CD8-positive, alpha-beta memory T cell (primary cell): ENCODE data around the gene CSPG4. TPM values are rescaled to one million over a fixed set of nuclear protein-coding genes. Genes with fewer than 3 reads are reported as not detected.

Experiments
- CTCF ChIA-PET: fragments of 350-600 bp; sonication (Branson Sonifier 250); formaldehyde crosslinking; loops from one replicate; lab custom pipeline; 2021; ENCODE audit warnings: antibody characterized with exemption; lab: Charles Lee
- POLR2A ChIA-PET: fragments of 350-600 bp; sonication (Branson Sonifier 250); formaldehyde crosslinking; loops from one replicate; lab custom pipeline; 2021; ENCODE audit warnings: antibody characterized with exemption; lab: Charles Lee
- DNase-seq, 5 donors: peaks; one replicate each; pipeline versions ENCODE4 v3.0.0 to v3.0.0-alpha.2; 2020 to 2022; ENCODE audit warnings: mixed read lengths in 1 of 5
- H3K27ac ChIP-seq: one replicate; pipeline ENCODE4 v1.7.0; 2013; ENCODE audit warnings: low read depth, mild to moderate bottlenecking, low read length, moderate library complexity
- H3K27me3 ChIP-seq: 2 replicates; pipeline ENCODE4 v1.7.0; 2013; ENCODE audit warnings: low read length, mild to moderate bottlenecking; ENCODE audit not compliant: insufficient read depth, poor library complexity, severe bottlenecking
- H3K36me3 ChIP-seq: 2 replicates; pipeline ENCODE4 v1.7.0; 2013; ENCODE audit warnings: mild to moderate bottlenecking, low read length, moderate library complexity; ENCODE audit not compliant: insufficient read depth
- H3K4me1 ChIP-seq: 2 replicates; pipeline ENCODE4 v1.7.0; 2013; ENCODE audit warnings: mild to moderate bottlenecking, low read length, moderate library complexity; ENCODE audit not compliant: insufficient read depth
- H3K4me3 ChIP-seq: 2 replicates; pipeline ENCODE4 v1.7.0; 2013; ENCODE audit warnings: mild to moderate bottlenecking, low read length
- H3K9me3 ChIP-seq: 2 replicates; pipeline ENCODE4 v1.7.0; 2013; ENCODE audit warnings: mild to moderate bottlenecking, low read length
- H3K27ac Mint-ChIP-seq, 8 donors: one replicate each; pipeline ENCODE4 v1.8.0; 2020 to 2021; ENCODE audit warnings: mixed read lengths in 8 of 8, mild to moderate bottlenecking in 6 of 8, inconsistent platforms in 3 of 8, moderate library complexity in 3 of 8
- H3K27me3 Mint-ChIP-seq, 2 donors: one replicate each; pipeline ENCODE4 v1.8.0; 2020 to 2021; ENCODE audit warnings: mixed read lengths in 2 of 2, mild to moderate bottlenecking in 1 of 2, moderate library complexity in 1 of 2
- H3K36me3 Mint-ChIP-seq, 3 donors: one replicate each; pipeline ENCODE4 v1.8.0; 2020 to 2021; ENCODE audit warnings: mixed read lengths in 3 of 3, inconsistent platforms in 1 of 3, mild to moderate bottlenecking in 1 of 3
- H3K4me1 Mint-ChIP-seq, 3 donors: one replicate each; pipeline ENCODE4 v1.8.0; 2020 to 2021; ENCODE audit warnings: mixed read lengths in 3 of 3, inconsistent platforms in 1 of 3, mild to moderate bottlenecking in 1 of 3
- H3K4me3 Mint-ChIP-seq, 7 donors: one replicate each; pipeline ENCODE4 v1.8.0; 2020 to 2021; ENCODE audit warnings: mixed read lengths in 7 of 7, mild to moderate bottlenecking in 6 of 7, moderate library complexity in 4 of 7, inconsistent platforms in 2 of 7
- H3K9me3 Mint-ChIP-seq, 5 donors: one replicate each; pipeline ENCODE4 v1.8.0; 2020 to 2022; ENCODE audit warnings: mixed read lengths in 5 of 5, mild to moderate bottlenecking in 3 of 5, moderate library complexity in 2 of 5, inconsistent platforms in 1 of 5
- polyA plus RNA-seq: library from polyadenylated mRNA; unstranded; fragments of 300-500 nt; fragmentation: Illumina TruSeq; gene quantifications from one replicate; pipeline ENCODE4 v1.2.3, GENCODE V29; 2021
- total RNA-seq, 2 experiments: library from RNA; stranded (reverse); gene quantifications; one replicate each; pipeline ENCODE4 v1.2.3, GENCODE V29; 2021

The CSPG4 gene
- total and polyA plus RNA-seq, 3 experiments from 2014 or later, result not detected

- H3K36me3 Mint-ChIP-seq, result peaks cover 0 to 5% (median 2%) of the 10 kb centered on the region in 3 donors
These were observed 56.3 kb downstream of the CSPG4 start for GRCh38 chr15:75656331-75656730.

GRCh38 chr15:75655931-75656330 lies 56.7 kb downstream of the CSPG4 start:
- DNase-seq, result no peak
- Mint-ChIP-seq H3K4me3 (no peak overlapping the region), H3K4me1 (peaks cover 10 to 22% (median 12%) of the 10 kb centered on the region in 3 donors), H3K9me3 (no peaks in the 10 kb centered on the region), H3K27ac (peak overlapping the region in 2 of 8 donors; percentile 66), H3K27me3 (peaks cover 0 to 2% of the 10 kb centered on the region in 2 donors), H3K36me3 (peaks cover 0 to 5% (median 2%) of the 10 kb centered on the region in 3 donors)
- no peaks in the 10 kb centered on the region for H3K9me3 ChIP-seq
- POLR2A ChIA-PET, result no interaction called here
- peaks cover 10% of the 10 kb centered on the region for H3K4me1 ChIP-seq
- no peak overlapping the region for H3K27ac ChIP-seq
- CTCF ChIA-PET, result no interaction called here
- H3K27me3 ChIP-seq, result no peaks in the 10 kb centered on the region
- no peak overlapping the region for H3K4me3 ChIP-seq
- H3K36me3 ChIP-seq, result no peaks in the 10 kb centered on the region

More at GRCh38 chr15:75656331-75656730, 56.3 kb downstream of the CSPG4 start:
- no peaks in the 10 kb centered on the region for H3K27me3 ChIP-seq
- Mint-ChIP-seq H3K4me3 (no peak overlapping the region), H3K9me3 (no peaks in the 10 kb centered on the region), H3K4me1 (peaks cover 6 to 18% (median 8%) of the 10 kb centered on the region in 3 donors), H3K27ac (peak overlapping the region in 3 of 8 donors; percentile 21 to 91 (median 66)), H3K27me3 (peaks cover 0 to 2% of the 10 kb centered on the region in 2 donors)
- no peak overlapping the region for H3K27ac ChIP-seq
- POLR2A ChIA-PET, result no interaction called here
- H3K4me1 ChIP-seq, result peaks cover 8% of the 10 kb centered on the region
- H3K9me3 ChIP-seq, result no peaks in the 10 kb centered on the region
- H3K4me3 ChIP-seq, result no peak overlapping the region
- H3K36me3 ChIP-seq, result no peaks in the 10 kb centered on the region
- CTCF ChIA-PET, result interaction anchor here (1.0 kb wide), 1 partner anchor 22 kb away, joined by 3 read pairs; no protein-coding TSS in a partner anchor
- no peak for DNase-seq

GRCh38 chr15:75654201-75654907 lies 58.3 kb downstream of the CSPG4 start:
- Histone ChIP-seq H3K36me3 (no peaks in the 10 kb centered on the region), H3K27ac (no peak overlapping the region), H3K4me3 (no peak overlapping the region), H3K27me3 (no peaks in the 10 kb centered on the region), H3K4me1 (peaks cover 10% of the 10 kb centered on the region), H3K9me3 (no peaks in the 10 kb centered on the region)
- Mint-ChIP-seq H3K27ac (peak overlapping the region in 1 of 8 donors; percentile 26), H3K4me1 (peaks cover 19 to 37% (median 24%) of the 10 kb centered on the region in 3 donors), H3K27me3 (peaks cover 0 to 2% of the 10 kb centered on the region in 2 donors), H3K36me3 (peaks cover 0 to 2% (median 0%) of the 10 kb centered on the region in 3 donors), H3K9me3 (no peaks in the 10 kb centered on the region), H3K4me3 (no peak overlapping the region)
- DNase-seq, result no peak
- ChIA-PET CTCF (interaction anchor here (1.4 kb wide), 1 partner anchor 57 kb away, joined by 4 read pairs; no protein-coding TSS in a partner anchor), POLR2A (no interaction called here)

- no peak overlapping the region for H3K4me3 Mint-ChIP-seq
- H3K4me3 ChIP-seq, result no peak overlapping the region
- H3K36me3 Mint-ChIP-seq, result peaks cover 0 to 2% (median 0%) of the 10 kb centered on the region in 3 donors
- peaks cover 0 to 2% of the 10 kb centered on the region in 2 donors for H3K27me3 Mint-ChIP-seq
- CTCF ChIA-PET, result interaction anchor here (1.1 to 1.4 kb wide), 2 partner anchors 11 to 56 kb away, joined by 3 to 4 read pairs; no protein-coding TSS in a partner anchor
- POLR2A ChIA-PET, result no interaction called here
- no peak for DNase-seq
- H3K27ac Mint-ChIP-seq, result peak overlapping the region in 2 of 8 donors; percentile 29 to 87
- peaks cover 24 to 47% (median 25%) of the 10 kb centered on the region in 3 donors for H3K4me1 Mint-ChIP-seq
- H3K27ac ChIP-seq, result no peak overlapping the region
- no peaks in the 10 kb centered on the region for H3K9me3 Mint-ChIP-seq
- H3K4me1 ChIP-seq, result peaks cover 11% of the 10 kb centered on the region
- H3K9me3 ChIP-seq, result no peaks in the 10 kb centered on the region
- no peaks in the 10 kb centered on the region for H3K36me3 ChIP-seq
- no peaks in the 10 kb centered on the region for H3K27me3 ChIP-seq
These were observed 59.2 kb downstream of the CSPG4 start for GRCh38 chr15:75653347-75653913.

DNA sequence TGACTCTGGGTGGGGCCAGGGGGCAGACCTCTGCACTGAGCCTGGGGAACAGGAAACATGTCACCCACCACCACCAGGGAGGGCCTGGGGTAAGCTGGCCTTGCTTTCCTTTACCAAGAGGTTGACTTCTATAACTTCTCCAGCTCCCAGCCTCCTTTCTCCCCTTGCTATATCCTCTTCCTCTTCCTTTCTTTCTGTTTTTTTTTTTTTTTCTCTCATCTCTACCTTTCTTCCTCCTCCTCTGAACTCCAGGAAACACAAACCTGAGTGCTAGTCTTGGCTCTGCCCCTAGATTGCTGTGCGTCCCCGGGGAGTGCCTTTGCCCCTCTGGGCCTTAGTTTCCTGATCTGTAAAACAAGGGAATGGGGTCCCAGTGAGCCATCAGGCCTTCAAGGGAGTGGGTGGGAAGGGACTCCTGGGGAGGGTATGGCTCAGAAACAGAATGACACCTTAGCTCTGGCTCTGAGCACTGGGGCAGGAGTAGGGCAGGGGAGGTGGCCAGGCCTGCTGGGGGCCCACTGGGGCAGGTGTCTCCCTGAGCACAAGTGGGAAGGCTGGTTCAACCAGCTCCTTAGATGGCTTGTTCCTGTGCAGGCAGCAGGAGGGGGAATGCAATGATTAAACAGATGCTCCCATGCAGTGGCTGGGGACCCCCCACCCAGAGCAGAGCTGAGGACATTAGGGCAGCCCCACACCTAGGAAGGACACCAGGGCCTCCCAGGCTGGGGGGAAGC lies 60.7 kb downstream of the CSPG4 start:
- ChIA-PET POLR2A (no interaction called here), CTCF (interaction anchor here (1.2 kb wide), 1 partner anchor 11 kb away, joined by 3 read pairs; no protein-coding TSS in a partner anchor)
- no peak overlapping the region for H3K4me3 ChIP-seq
- H3K27me3 ChIP-seq, result no peaks in the 10 kb centered on the region
- no peaks in the 10 kb centered on the region for H3K27me3 Mint-ChIP-seq
- peaks cover 26 to 53% (median 28%) of the 10 kb centered on the region in 3 donors for H3K4me1 Mint-ChIP-seq
- peak overlapping the region; percentile 64 for H3K27ac ChIP-seq
- no peaks in the 10 kb centered on the region for H3K9me3 ChIP-seq
- peaks cover 0 to 4% (median 2%) of the 10 kb centered on the region in 3 donors for H3K36me3 Mint-ChIP-seq
- no peak for DNase-seq
- H3K4me1 ChIP-seq, result peaks cover 17% of the 10 kb centered on the region
- peak overlapping the region in 4 of 7 donors; percentile 11 to 84 (median 56) for H3K4me3 Mint-ChIP-seq
- no peaks in the 10 kb centered on the region for H3K36me3 ChIP-seq
- H3K27ac Mint-ChIP-seq, result peak overlapping the region in 6 of 8 donors; percentile 42 to 96 (median 84)
- no peaks in the 10 kb centered on the region for H3K9me3 Mint-ChIP-seq

- H3K27ac ChIP-seq, result peak overlapping the region; percentile 64
- H3K9me3 ChIP-seq, result no peaks in the 10 kb centered on the region
- H3K4me1 ChIP-seq, result peaks cover 21% of the 10 kb centered on the region
- no peak for DNase-seq
- Mint-ChIP-seq H3K4me1 (peaks cover 34 to 60% (median 34%) of the 10 kb centered on the region in 3 donors), H3K36me3 (peaks cover 0 to 7% (median 1%) of the 10 kb centered on the region in 3 donors), H3K9me3 (no peaks in the 10 kb centered on the region), H3K27ac (peak overlapping the region in 7 of 8 donors; percentile 4 to 96 (median 85)), H3K27me3 (no peaks in the 10 kb centered on the region), H3K4me3 (peak overlapping the region in 4 of 7 donors; percentile 43 to 88 (median 60))
- POLR2A ChIA-PET, result no interaction called here
- H3K36me3 ChIP-seq, result no peaks in the 10 kb centered on the region
- CTCF ChIA-PET, result interaction anchor here (1.2 kb wide), 1 partner anchor 11 kb away, joined by 3 read pairs; no protein-coding TSS in a partner anchor
- H3K27me3 ChIP-seq, result no peaks in the 10 kb centered on the region
- no peak overlapping the region for H3K4me3 ChIP-seq
These were observed 61.5 kb downstream of the CSPG4 start for GRCh38 chr15:75650908-75651809.

DNA sequence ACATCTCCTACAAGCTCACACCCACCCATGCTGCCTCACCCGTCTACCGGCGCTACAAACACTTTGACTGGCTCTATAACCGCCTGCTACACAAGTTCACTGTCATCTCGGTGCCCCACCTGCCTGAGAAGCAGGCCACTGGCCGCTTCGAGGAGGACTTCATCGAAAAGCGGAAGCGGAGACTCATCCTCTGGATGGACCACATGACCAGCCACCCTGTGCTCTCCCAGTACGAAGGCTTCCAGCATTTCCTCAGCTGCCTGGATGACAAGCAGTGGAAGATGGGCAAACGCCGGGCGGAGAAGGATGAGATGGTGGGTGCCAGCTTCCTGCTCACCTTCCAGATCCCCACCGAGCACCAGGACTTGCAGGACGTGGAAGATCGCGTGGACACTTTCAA lies 62.8 kb downstream of the CSPG4 start:
- no peaks in the 10 kb centered on the region for H3K27me3 Mint-ChIP-seq
- peaks cover 34 to 63% (median 35%) of the 10 kb centered on the region in 3 donors for H3K4me1 Mint-ChIP-seq
- H3K36me3 Mint-ChIP-seq, result peaks cover 0 to 7% (median 0%) of the 10 kb centered on the region in 3 donors
- CTCF ChIA-PET, result interaction anchor here (0.6 kb wide), 1 partner anchor 56 kb away, joined by 3 read pairs; no protein-coding TSS in a partner anchor
- Histone ChIP-seq H3K27me3 (no peaks in the 10 kb centered on the region), H3K4me3 (no peak overlapping the region), H3K9me3 (no peaks in the 10 kb centered on the region), H3K27ac (no peak overlapping the region), H3K4me1 (peaks cover 21% of the 10 kb centered on the region), H3K36me3 (no peaks in the 10 kb centered on the region)
- H3K9me3 Mint-ChIP-seq, result no peaks in the 10 kb centered on the region
- DNase-seq, result no peak
- POLR2A ChIA-PET, result interaction anchor here (1.1 kb wide), 1 partner anchor 10 kb away, joined by 3 read pairs; no protein-coding TSS in a partner anchor
- peak overlapping the region; percentile 16 to 88 (median 73) for H3K4me3 Mint-ChIP-seq
- H3K27ac Mint-ChIP-seq, result peak overlapping the region in 6 of 8 donors; percentile 9 to 87 (median 76)
